HG03432 (cell line): ENCODE data around the gene MAGEA2.
"Not testable (repeated sequence)": the region's sequence is repeated elsewhere in the genome, so short reads cannot be mapped to it uniquely, and the experiment has no call there.

Source experiments
- ATAC-seq: cut with Tn5 transposase; IDR thresholded peaks from one replicate; pipeline ENCODE4 v1.9.1; 2021; ENCODE audit warnings: mild to moderate bottlenecking, moderate library complexity; ENCODE audit not compliant: unreplicated experiment

The MAGEA2 gene

GRCh38 chrX:152709173-152709572 lies 44.5 kb downstream of the MAGEA2 start, which contains the start of gene CSAG2:
Gene CSAG2, minus strand, starts transcription at chrX:152709273. Its CDS starts 161 bp downstream, at chrX:152709112.
- not testable (repeated sequence) for ATAC-seq

- not testable (repeated sequence) for ATAC-seq
Observed at GRCh38 chrX:152706500-152706899, 47.1 kb downstream of the MAGEA2 start.

GRCh38 chrX:152700390-152700789 lies 53.3 kb downstream of the MAGEA2 start:
- not testable (repeated sequence) for ATAC-seq
